GM23338 (cell line): Measurements from ENCODE around the gene NEK4. TPM values are rescaled to one million over a fixed set of nuclear protein-coding genes. Genes with fewer than 3 reads are reported as not detected.
A peak's percentile ranks its signal among the peaks of the same experiment; 100 is the strongest.

Source experiments
- ATAC-seq: fragments of 200-7000 bp; cut with Tn5 transposase; 3 replicates; pipeline ENCODE4 v1.9.1; 2020
- DNase-seq: peaks from one replicate; pipeline ENCODE4 v3.0.0-alpha.2; 2015; ENCODE audit warnings: low spot score
- H2AFZ ChIP-seq: fragments of 200-600 bp; sonication (generic); 2 replicates; pipeline ENCODE4 v1.8.0; 2016; ENCODE audit warnings: antibody characterized with exemption, mild to moderate bottlenecking, moderate library complexity
- H3F3A ChIP-seq: fragments of 200-600 bp; sonication (generic); replicated peaks from 2 replicates; pipeline ENCODE4 v1.8.0; 2017; ENCODE audit warnings: antibody characterized with exemption, mixed run types, low read depth
- H3K27ac ChIP-seq: fragments of 200-600 bp; sonication (generic); 2 replicates; pipeline ENCODE4 v1.6.1; 2016; ENCODE audit warnings: low read depth
- H3K27me3 ChIP-seq: fragments of 200-600 bp; sonication (generic); 2 replicates; pipeline ENCODE4 v1.8.0; 2016; ENCODE audit warnings: mild to moderate bottlenecking, mixed run types, moderate library complexity; ENCODE audit not compliant: insufficient read depth
- H3K36me3 ChIP-seq: fragments of 200-600 bp; sonication (generic); 2 replicates; pipeline ENCODE4 v1.8.0; 2016; ENCODE audit warnings: mild to moderate bottlenecking; ENCODE audit not compliant: insufficient read depth
- H3K4me1 ChIP-seq: fragments of 200-600 bp; sonication (generic); 2 replicates; pipeline ENCODE4 v1.8.0; 2016; ENCODE audit warnings: mild to moderate bottlenecking, moderate library complexity; ENCODE audit not compliant: insufficient read depth
- H3K4me2 ChIP-seq: fragments of 200-600 bp; sonication (generic); 2 replicates; pipeline ENCODE4 v1.7.1; 2017; ENCODE audit warnings: mixed run types
- H3K4me3 ChIP-seq: fragments of 200-600 bp; sonication (generic); 2 replicates; pipeline ENCODE4 v1.6.1; 2016; ENCODE audit warnings: mixed run types
- H3K79me2 ChIP-seq: fragments of 200-600 bp; sonication (generic); replicated peaks from 2 replicates; pipeline ENCODE4 v1.8.0; 2017; ENCODE audit warnings: mild to moderate bottlenecking; ENCODE audit not compliant: insufficient read depth
- H3K9me2 ChIP-seq: fragments of 200-600 bp; sonication (generic); 2 replicates; pipeline ENCODE4 v1.8.0; 2017; ENCODE audit not compliant: insufficient read depth
- H4K20me1 ChIP-seq: fragments of 200-600 bp; sonication (generic); replicated peaks from 2 replicates; pipeline ENCODE4 v1.8.0; 2017; ENCODE audit warnings: mild to moderate bottlenecking; ENCODE audit not compliant: insufficient read depth
- H3K27ac Mint-ChIP-seq: 2 replicates; pipeline ENCODE4 v1.8.0; 2020; ENCODE audit warnings: inconsistent platforms, mild to moderate bottlenecking, moderate library complexity, mixed read lengths
- H3K27me3 Mint-ChIP-seq: 3 replicates; pipeline ENCODE4 v1.8.0; 2022; ENCODE audit warnings: low read depth, mild to moderate bottlenecking, moderate library complexity, mixed read lengths, inconsistent platforms; ENCODE audit not compliant: insufficient read depth, poor library complexity
- H3K36me3 Mint-ChIP-seq: 3 replicates; pipeline ENCODE4 v1.8.0; 2021; ENCODE audit warnings: low read depth, mild to moderate bottlenecking, inconsistent platforms, moderate library complexity, mixed read lengths
- H3K4me1 Mint-ChIP-seq: 3 replicates; pipeline ENCODE4 v1.8.0; 2020; ENCODE audit warnings: mild to moderate bottlenecking, inconsistent platforms, mixed read lengths
- H3K4me3 Mint-ChIP-seq: 3 replicates; pipeline ENCODE4 v1.8.0; 2021; ENCODE audit warnings: moderate library complexity, mild to moderate bottlenecking, inconsistent platforms, mixed read lengths
- H3K9me3 Mint-ChIP-seq: 3 replicates; pipeline ENCODE4 v1.8.0; 2020; ENCODE audit warnings: moderate library complexity, mild to moderate bottlenecking, inconsistent platforms, mixed read lengths
- EZH2phosphoT487 ChIP-seq: fragments of 200-600 bp; sonication (generic); IDR thresholded peaks from one replicate; pipeline ENCODE4 v1.8.1; 2018; ENCODE audit warnings: antibody characterized with exemption; ENCODE audit not compliant: unreplicated experiment
- polyA plus RNA-seq: library from polyadenylated mRNA; unstranded; fragments of >200 nt; fragmentation: Nextera tagmentation; extraction: Ambion mirVana; gene quantifications from 2 replicates; pipeline ENCODE4 v1.2.1, GENCODE V29; 2016
- total RNA-seq: library from RNA; depleted of rRNA; stranded (reverse); fragments of >200 nt; shearing (Covaris generic); gene quantifications from 2 replicates; pipeline ENCODE4 v1.2.3, GENCODE V29; 2014
- TF ChIP-seq, protein P1 (sequence below): fragments of 250-450 bp; sonication (Bioruptor Pico); IDR thresholded peaks from 2 replicates; pipeline ENCODE4 v1.5.0; 2020; ENCODE audit warnings: mild to moderate bottlenecking, moderate library complexity
- TF ChIP-seq, protein P2 (sequence below): IDR thresholded peaks from one replicate; pipeline ENCODE4 v1.6.1; 2018; ENCODE audit warnings: antibody characterized with exemption; ENCODE audit not compliant: unreplicated experiment

The NEK4 gene
- total and polyA plus RNA-seq, 2 experiments from 2014 or later: 8.6 to 42.7 TPM

DNA sequence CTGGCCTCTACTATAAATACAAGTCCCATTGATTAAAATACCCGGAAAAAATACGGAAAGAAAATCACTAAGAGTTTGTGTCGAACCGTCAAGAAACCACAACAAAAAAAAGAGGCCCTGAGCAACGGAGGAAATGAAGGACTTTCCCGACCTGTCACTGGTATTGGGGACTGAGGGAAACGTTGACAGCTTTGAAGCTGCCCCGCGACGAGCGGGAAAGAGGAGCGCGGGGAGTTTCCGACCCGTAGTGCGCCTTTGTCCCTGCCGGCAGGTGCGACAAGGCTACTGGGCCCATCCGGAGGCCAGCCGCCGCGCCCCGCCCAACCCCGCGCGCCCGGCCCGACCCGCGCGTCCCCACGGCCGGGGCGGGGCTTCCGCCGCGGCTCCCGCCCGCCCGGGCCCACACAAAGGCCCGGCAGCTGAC, 85.4 kb downstream of the NEK4 start:
- Histone ChIP-seq H3K79me2 (peaks cover 91% of the 10 kb centered on the region), H3F3A (peaks cover 29% of the 10 kb centered on the region), H3K4me1 (peaks cover 12% of the 10 kb centered on the region; the same call in 1 of the 2 replicates), H3K27ac (peak overlapping the region; percentile 78), H2AFZ (no peak overlapping the region), H3K4me2 (peak overlapping the region; percentile 89), H3K27me3 (no peaks in the 10 kb centered on the region), H4K20me1 (peaks cover 13% of the 10 kb centered on the region), H3K36me3 (peaks cover 34% of the 10 kb centered on the region), H3K9me2 (no peaks in the 10 kb centered on the region), H3K4me3 (peak overlapping the region; percentile 99)
- Mint-ChIP-seq H3K27me3 (peaks cover 10% of the 10 kb centered on the region), H3K9me3 (no peaks in the 10 kb centered on the region), H3K27ac (peak overlapping the region; percentile 71), H3K4me1 (peaks cover 26% of the 10 kb centered on the region), H3K4me3 (peak overlapping the region; percentile 89), H3K36me3 (peaks cover 49% of the 10 kb centered on the region)
- peak; percentile 87 for DNase-seq
- peak; percentile 84 for ATAC-seq
- TF ChIP-seq EZH2phosphoT487: no peak
- TF ChIP-seq, protein P1, sequence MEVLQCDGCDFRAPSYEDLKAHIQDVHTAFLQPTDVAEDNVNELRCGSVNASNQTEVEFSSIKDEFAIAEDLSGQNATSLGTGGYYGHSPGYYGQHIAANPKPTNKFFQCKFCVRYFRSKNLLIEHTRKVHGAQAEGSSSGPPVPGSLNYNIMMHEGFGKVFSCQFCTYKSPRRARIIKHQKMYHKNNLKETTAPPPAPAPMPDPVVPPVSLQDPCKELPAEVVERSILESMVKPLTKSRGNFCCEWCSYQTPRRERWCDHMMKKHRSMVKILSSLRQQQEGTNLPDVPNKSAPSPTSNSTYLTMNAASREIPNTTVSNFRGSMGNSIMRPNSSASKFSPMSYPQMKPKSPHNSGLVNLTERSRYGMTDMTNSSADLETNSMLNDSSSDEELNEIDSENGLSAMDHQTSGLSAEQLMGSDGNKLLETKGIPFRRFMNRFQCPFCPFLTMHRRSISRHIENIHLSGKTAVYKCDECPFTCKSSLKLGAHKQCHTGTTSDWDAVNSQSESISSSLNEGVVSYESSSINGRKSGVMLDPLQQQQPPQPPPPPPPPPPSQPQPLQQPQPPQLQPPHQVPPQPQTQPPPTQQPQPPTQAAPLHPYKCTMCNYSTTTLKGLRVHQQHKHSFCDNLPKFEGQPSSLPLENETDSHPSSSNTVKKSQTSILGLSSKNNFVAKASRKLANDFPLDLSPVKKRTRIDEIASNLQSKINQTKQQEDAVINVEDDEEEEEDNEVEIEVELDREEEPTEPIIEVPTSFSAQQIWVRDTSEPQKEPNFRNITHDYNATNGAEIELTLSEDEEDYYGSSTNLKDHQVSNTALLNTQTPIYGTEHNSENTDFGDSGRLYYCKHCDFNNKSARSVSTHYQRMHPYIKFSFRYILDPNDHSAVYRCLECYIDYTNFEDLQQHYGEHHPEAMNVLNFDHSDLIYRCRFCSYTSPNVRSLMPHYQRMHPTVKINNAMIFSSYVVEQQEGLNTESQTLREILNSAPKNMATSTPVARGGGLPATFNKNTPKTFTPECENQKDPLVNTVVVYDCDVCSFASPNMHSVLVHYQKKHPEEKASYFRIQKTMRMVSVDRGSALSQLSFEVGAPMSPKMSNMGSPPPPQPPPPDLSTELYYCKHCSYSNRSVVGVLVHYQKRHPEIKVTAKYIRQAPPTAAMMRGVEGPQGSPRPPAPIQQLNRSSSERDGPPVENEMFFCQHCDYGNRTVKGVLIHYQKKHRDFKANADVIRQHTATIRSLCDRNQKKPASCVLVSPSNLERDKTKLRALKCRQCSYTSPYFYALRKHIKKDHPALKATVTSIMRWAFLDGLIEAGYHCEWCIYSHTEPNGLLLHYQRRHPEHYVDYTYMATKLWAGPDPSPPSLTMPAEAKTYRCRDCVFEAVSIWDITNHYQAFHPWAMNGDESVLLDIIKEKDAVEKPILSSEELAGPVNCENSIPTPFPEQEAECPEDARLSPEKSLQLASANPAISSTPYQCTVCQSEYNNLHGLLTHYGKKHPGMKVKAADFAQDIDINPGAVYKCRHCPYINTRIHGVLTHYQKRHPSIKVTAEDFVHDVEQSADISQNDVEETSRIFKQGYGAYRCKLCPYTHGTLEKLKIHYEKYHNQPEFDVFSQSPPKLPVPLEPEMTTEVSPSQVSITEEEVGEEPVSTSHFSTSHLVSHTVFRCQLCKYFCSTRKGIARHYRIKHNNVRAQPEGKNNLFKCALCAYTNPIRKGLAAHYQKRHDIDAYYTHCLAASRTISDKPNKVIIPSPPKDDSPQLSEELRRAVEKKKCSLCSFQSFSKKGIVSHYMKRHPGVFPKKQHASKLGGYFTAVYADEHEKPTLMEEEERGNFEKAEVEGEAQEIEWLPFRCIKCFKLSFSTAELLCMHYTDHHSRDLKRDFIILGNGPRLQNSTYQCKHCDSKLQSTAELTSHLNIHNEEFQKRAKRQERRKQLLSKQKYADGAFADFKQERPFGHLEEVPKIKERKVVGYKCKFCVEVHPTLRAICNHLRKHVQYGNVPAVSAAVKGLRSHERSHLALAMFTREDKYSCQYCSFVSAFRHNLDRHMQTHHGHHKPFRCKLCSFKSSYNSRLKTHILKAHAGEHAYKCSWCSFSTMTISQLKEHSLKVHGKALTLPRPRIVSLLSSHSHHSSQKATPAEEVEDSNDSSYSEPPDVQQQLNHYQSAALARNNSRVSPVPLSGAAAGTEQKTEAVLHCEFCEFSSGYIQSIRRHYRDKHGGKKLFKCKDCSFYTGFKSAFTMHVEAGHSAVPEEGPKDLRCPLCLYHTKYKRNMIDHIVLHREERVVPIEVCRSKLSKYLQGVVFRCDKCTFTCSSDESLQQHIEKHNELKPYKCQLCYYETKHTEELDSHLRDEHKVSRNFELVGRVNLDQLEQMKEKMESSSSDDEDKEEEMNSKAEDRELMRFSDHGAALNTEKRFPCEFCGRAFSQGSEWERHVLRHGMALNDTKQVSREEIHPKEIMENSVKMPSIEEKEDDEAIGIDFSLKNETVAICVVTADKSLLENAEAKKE (CRISPR knock-in tag): no peak
- TF ChIP-seq, protein P2, sequence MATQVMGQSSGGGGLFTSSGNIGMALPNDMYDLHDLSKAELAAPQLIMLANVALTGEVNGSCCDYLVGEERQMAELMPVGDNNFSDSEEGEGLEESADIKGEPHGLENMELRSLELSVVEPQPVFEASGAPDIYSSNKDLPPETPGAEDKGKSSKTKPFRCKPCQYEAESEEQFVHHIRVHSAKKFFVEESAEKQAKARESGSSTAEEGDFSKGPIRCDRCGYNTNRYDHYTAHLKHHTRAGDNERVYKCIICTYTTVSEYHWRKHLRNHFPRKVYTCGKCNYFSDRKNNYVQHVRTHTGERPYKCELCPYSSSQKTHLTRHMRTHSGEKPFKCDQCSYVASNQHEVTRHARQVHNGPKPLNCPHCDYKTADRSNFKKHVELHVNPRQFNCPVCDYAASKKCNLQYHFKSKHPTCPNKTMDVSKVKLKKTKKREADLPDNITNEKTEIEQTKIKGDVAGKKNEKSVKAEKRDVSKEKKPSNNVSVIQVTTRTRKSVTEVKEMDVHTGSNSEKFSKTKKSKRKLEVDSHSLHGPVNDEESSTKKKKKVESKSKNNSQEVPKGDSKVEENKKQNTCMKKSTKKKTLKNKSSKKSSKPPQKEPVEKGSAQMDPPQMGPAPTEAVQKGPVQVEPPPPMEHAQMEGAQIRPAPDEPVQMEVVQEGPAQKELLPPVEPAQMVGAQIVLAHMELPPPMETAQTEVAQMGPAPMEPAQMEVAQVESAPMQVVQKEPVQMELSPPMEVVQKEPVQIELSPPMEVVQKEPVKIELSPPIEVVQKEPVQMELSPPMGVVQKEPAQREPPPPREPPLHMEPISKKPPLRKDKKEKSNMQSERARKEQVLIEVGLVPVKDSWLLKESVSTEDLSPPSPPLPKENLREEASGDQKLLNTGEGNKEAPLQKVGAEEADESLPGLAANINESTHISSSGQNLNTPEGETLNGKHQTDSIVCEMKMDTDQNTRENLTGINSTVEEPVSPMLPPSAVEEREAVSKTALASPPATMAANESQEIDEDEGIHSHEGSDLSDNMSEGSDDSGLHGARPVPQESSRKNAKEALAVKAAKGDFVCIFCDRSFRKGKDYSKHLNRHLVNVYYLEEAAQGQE: no peak
